A172 (cell line): Measurements from ENCODE around the gene H2BW2. TPM values are rescaled to one million over a fixed set of nuclear protein-coding genes. Genes with fewer than 3 reads are reported as not detected.
"Not testable (repeated sequence)": the region's sequence is repeated elsewhere in the genome, so short reads cannot be mapped to it uniquely, and the experiment has no call there.

Experiments used
- DNase-seq: peaks from one replicate; pipeline ENCODE4 v3.0.0-alpha.2; 2015; ENCODE audit warnings: low spot score
- total RNA-seq: library from RNA; depleted of rRNA; stranded (reverse); fragments of >200 nt; shearing (Covaris generic); gene quantifications from 2 replicates; pipeline ENCODE4 v1.2.3, GENCODE V29; 2014; rRNA removed

The H2BW2 gene
- total RNA-seq, result not detected in 2 replicates

GRCh38 chrX:104039689-104040505 is at the start of gene H2BW2:
TSS of gene H2BW2 (plus strand) at chrX:104039956. CDS start at chrX:104039995, 39 bp downstream.
- no peak for DNase-seq

- DNase-seq, result no peak
These were observed 40.5 kb upstream of the H2BW2 start for GRCh38 chrX:103999234-103999633.

- DNase-seq, result no peak
These were observed 30.9 kb upstream of the H2BW2 start for GRCh38 chrX:104008831-104009230.

GRCh38 chrX:104013158-104013557 is 26.6 kb upstream of the H2BW2 start:
- DNase-seq, result no peak

- no peak for DNase-seq
These were observed 26.1 kb upstream of the H2BW2 start, which contains the start of gene H2BW1 for GRCh38 chrX:104013606-104014005. TSS of gene H2BW1 (minus strand) at chrX:104013708. CDS start at chrX:104013576, 132 bp downstream.

- not testable (repeated sequence) for DNase-seq
These were observed 24.2 kb upstream of the H2BW2 start for GRCh38 chrX:104015576-104015975.

- no peak for DNase-seq
These were observed 21.6 kb upstream of the H2BW2 start for GRCh38 chrX:104018126-104018525.

- DNase-seq, result no peak
These were observed 1.2 kb downstream of the H2BW2 start for GRCh38 chrX:104041003-104041402.

GRCh38 chrX:104045642-104046041 is 5.9 kb downstream of the H2BW2 start:
- no peak for DNase-seq

- DNase-seq, result no peak
These were observed 7.4 kb downstream of the H2BW2 start for GRCh38 chrX:104047171-104047570.

- not testable (repeated sequence) for DNase-seq
These were observed 15.2 kb downstream of the H2BW2 start for GRCh38 chrX:104054956-104055355.

GRCh38 chrX:104062636-104063035 is 22.9 kb downstream of the H2BW2 start:
- DNase-seq, result not testable (repeated sequence)

GRCh38 chrX:104075778-104076445 is 36.2 kb downstream of the H2BW2 start, which contains the start of gene TMSB15C:
TSS of gene TMSB15C (minus strand) at chrX:104076236.
- not testable (repeated sequence) for DNase-seq

- DNase-seq, result not testable (repeated sequence)
These were observed 38.1 kb downstream of the H2BW2 start for GRCh38 chrX:104077854-104078253.

- DNase-seq, result no peak
These were observed 44.3 kb downstream of the H2BW2 start for GRCh38 chrX:104084063-104084462.

GRCh38 chrX:104084534-104085277 is 45.0 kb downstream of the H2BW2 start:
- DNase-seq, result no peak

GRCh38 chrX:104085477-104085876 is 45.7 kb downstream of the H2BW2 start:
- no peak for DNase-seq

- no peak for DNase-seq
These were observed 46.2 kb downstream of the H2BW2 start for GRCh38 chrX:104085919-104086318.
